GM19438 (cell line): ENCODE results near the gene ROGDI.
A peak's percentile ranks its signal among the peaks of the same experiment; 100 is the strongest.

Experiments used
- ATAC-seq: cut with Tn5 transposase; IDR thresholded peaks from one replicate; pipeline ENCODE4 v1.9.1; 2021; ENCODE audit warnings: low read depth; ENCODE audit not compliant: unreplicated experiment

Gene ROGDI

DNA sequence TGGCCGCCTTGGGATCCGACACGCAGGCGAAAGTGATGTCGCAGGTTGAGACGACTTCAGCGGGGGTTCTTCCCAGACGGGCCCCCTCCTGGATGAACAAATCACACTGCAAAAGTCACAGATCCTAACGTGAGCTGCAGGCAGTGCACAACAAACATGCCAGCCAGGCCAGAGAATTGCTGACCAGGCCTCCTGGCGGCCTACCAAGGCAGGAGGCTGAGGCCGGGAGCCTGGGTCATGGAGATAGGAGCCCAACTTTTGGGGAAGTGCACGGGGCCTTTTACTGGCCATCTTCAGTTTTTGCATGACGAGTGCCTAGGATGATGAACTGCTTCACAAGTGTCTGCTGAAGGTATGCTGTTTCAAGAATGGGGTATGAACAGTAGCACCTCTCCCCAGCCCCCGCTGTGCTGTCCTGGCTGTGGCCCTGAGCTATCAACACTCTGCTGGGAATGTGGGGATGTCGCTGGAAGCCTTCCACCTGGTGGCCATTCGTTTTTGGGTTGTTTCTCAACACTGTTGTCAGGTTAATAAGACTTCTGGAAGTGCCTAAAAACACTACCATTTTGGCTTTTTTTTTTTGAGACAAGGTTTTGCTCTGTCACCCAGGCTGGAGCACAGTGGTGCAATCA is 12.2 kb upstream of the ROGDI start:
- no peak for ATAC-seq

DNA sequence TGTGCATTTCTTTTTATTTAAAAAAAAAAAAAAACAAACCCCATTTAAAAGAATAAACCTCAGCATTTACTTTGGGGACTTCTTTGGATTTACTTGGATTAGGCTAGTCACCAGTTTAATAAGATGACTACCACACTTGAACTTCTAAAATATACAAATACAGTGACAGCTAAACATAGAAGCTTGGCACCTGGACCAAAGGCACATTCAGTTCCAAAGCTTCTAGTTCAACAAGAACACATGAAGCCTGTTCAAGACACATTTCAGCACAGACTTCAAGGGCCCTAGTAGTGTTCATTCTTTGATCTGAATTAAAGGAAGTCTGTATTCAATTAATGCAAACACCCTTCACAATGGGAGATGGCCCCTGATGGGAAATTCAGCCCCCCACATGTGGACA is 11.6 kb upstream of the ROGDI start:
- no peak for ATAC-seq

DNA sequence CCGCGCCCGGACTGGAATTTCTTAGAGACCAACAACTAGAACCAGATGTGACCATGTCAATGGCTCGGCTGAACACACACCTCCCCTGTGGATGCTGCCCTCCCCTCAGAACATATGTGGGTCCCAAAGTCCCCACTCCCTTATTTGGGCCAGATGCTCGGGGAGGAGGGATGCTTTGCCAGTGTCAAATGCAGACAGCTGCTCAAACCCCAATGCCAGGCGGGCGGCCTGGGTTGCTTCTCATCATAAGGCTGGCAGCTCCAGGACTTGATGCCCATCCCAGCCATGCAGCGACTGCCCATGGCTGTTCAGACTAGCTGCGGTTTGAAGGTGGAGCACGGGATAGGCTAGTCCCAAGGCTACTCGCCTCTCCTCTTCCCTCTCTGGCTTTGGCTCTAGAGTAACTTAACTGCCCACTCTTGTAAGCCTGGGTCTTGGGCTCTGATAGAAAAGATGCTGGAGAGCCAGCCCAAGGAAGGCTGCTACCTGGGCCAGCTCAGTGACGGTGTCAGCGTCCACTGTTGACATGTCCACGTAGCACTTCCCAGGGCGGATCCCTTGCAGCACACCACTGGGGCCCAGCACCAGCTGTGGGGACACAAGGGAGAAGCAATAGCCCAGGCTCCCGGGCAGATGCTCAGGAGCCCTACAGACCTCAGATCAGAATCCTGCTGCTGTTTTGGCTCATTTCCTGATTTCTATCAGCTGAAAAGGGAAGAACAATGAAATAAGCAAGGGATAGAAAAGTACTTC is 11.0 kb upstream of the ROGDI start:
- no peak for ATAC-seq

GRCh38 chr16:4811773-4812172 is 9.3 kb upstream of the ROGDI start:
- no peak for ATAC-seq

GRCh38 chr16:4811242-4811641 is 8.8 kb upstream of the ROGDI start:
- ATAC-seq, result no peak

- no peak for ATAC-seq
Observed at GRCh38 chr16:4806280-4806679, 3.8 kb upstream of the ROGDI start.

DNA sequence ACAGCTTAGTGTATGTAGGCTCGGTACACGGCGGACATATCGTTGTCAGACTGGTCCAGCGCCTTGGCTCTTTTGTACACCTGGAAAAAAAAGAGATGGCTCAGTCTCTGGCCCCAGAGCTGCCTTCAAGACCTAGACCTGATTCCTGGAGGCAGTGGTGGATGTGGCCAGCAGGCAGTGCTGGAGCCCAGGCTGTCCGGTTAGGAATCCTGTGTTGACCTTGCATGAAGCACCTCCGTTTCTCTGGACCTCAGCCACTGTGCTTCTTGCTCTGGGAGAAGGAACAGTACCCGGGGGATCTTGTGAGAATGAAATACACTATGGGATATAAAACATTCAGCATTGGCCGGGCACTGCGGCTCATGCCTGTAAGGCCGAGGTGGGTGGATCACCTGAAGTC is 2.8 kb upstream of the ROGDI start:
- no peak for ATAC-seq

- no peak for ATAC-seq
Observed at GRCh38 chr16:4803898-4804762, 1.7 kb upstream of the ROGDI start.

DNA sequence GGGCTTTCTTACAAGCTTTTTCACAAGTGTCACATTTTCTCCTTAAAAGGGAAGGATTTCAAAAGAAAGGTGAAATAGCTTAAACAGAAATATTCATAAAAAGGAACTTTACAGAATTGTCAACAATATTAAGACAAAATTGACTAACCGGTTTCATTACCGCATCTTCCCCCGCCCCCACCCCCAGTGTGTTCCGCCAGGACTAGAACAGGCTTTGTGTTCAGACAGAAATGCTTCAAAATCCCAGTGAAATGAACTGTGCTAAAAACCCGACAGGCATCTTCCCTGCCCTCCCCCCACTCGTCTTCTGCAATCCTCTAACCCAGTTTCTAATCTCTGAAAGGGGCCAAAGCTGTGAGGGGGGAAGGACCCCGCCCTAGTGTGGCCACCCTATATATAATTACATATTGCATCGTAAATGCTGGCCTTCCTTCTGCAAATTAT is 990 bp upstream of the ROGDI start:
- ATAC-seq, result no peak

DNA sequence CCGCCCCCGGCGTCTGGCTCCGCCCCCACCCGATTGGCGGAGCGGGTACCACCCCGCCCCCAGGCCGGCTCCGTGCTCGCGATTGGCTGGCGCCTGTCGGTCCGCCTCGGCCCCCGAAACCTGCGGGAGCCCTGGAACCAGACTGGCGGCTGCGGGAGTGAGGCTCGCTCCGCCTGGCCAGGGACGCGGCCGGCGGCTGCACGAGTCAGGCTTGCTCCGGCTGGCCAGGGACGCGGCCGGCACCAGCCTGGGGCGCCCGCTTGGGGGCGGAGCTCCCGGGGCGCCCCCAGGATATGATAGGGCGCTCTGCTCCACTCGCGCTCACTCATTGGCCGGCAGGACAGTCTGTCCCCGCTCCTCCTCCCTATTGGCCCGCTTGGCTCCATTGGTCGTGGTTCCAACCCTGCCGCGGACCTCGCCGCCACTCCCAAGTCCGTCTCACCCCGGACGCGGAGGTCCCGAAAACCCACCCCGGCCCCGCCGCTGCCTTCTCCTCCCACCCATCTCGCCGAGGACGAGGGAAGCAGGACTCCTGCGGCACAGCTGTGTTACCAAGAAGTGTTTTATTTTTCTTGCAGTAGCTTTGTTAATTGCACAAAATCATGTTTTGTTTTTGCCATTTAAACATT is 340 bp upstream of the ROGDI start:
- peak; percentile 81 for ATAC-seq

GRCh38 chr16:4801051-4801961 is 1.1 kb downstream of the ROGDI start:
- ATAC-seq, result no peak

DNA sequence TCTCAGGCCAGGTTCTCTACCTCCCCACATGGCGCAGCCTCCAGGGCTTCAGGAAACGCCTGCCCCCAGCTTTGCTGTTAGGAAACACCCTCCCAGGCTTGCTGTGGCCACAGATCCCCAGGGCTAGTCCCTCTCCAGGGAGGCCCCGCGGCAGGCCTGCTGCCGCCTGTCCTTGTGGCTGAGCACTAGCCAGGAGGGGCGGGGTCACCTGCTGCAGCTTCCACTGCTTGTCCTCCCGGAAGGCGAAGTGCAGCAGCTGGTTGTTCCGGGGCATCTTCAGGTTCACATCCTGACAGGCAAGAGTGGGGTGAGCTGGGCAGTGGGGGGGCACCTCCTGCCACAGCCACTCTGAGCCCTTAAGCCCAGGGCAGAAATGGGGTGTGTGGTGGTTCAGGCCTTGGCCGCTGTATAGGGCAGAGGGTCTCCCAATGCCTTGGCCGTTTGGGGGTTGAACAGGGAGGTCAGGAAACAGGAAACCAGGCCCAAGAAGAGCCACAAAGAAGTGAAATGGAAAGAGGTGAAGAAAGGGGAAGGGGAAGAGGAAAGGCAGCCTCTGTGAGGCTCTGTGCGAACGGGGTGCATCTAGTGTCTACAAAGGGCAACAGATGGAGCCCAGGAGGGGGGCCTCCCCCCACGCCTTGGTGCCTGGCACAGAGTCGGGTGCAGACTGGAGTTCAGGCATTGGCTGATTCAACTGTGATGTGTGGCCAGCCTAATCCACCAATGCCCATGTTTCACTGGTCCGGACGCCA is 2.0 kb downstream of the ROGDI start:
- no peak for ATAC-seq

- no peak for ATAC-seq
Observed at GRCh38 chr16:4799171-4799855, 3.1 kb downstream of the ROGDI start.

DNA sequence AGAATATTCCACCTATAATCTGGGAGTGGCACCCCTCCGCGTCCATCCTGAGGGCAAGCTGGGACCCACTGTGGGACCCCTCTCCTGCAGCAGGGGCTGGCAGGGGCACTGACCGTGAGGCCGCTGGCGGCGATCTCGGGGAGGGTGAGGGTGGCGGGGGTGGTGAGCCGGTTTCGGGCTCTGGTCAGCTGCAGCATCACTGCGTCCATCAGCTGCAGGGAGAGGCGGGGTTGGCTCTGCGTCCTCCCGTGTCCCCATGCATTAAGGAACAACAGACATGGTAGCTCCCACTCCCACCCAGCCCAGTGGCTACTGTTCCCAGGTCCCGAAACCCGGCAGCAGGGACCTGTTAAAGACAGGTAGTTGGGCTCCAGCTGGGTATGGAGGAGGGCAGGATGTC is 4.0 kb downstream of the ROGDI start:
- no peak for ATAC-seq

- no peak for ATAC-seq
Observed at GRCh38 chr16:4797805-4798252, 4.6 kb downstream of the ROGDI start.

GRCh38 chr16:4796982-4797804 is 5.2 kb downstream of the ROGDI start:
- ATAC-seq, result no peak

- no peak for ATAC-seq
Observed at GRCh38 chr16:4795828-4796572, 6.4 kb downstream of the ROGDI start.
